Activated CD8-positive, alpha-beta T cell treated with anti-CD3 and anti-CD28 coated beads for 36 hours (primary cell): ENCODE measurements around the gene SPAG16. TPM values are rescaled to one million over a fixed set of nuclear protein-coding genes. Genes with fewer than 3 reads are reported as not detected.

Experiments used
- ATAC-seq: fragments of 200-7000 bp; cut with Tn5 transposase; one replicate; pipeline ENCODE4 v1.10.0; 2021; ENCODE audit warnings: mild to moderate bottlenecking, moderate library complexity
- CTCF ChIA-PET: fragments of 350-600 bp; sonication (Branson Sonifier 250); formaldehyde crosslinking; loops from one replicate; lab custom pipeline; 2021; ENCODE audit warnings: antibody characterized with exemption; lab: Charles Lee
- POLR2A ChIA-PET: fragments of 350-600 bp; sonication (Branson Sonifier 250); formaldehyde crosslinking; loops from one replicate; lab custom pipeline; 2021; ENCODE audit warnings: antibody characterized with exemption; lab: Charles Lee
- DNase-seq: peaks from one replicate; pipeline ENCODE4 v3.0.0-alpha.2; 2020
- H3K27ac Mint-ChIP-seq: one replicate; pipeline ENCODE4 v1.8.0; 2021; ENCODE audit warnings: mild to moderate bottlenecking, mixed read lengths
- H3K27me3 Mint-ChIP-seq: one replicate; pipeline ENCODE4 v1.8.0; 2021; ENCODE audit warnings: mixed read lengths
- H3K36me3 Mint-ChIP-seq: one replicate; pipeline ENCODE4 v1.8.0; 2021; ENCODE audit warnings: low read depth, mixed read lengths
- H3K4me1 Mint-ChIP-seq: one replicate; pipeline ENCODE4 v1.8.0; 2021; ENCODE audit warnings: low read depth, mixed read lengths
- H3K4me3 Mint-ChIP-seq: one replicate; pipeline ENCODE4 v1.8.0; 2021; ENCODE audit warnings: mild to moderate bottlenecking, moderate library complexity, mixed read lengths
- H3K9me3 Mint-ChIP-seq: one replicate; pipeline ENCODE4 v1.8.0; 2021; ENCODE audit warnings: mixed read lengths
- CTCF ChIP-seq: fragments of 200-600 bp; IDR thresholded peaks from one replicate; pipeline ENCODE4 v1.8.0; 2022; ENCODE audit warnings: antibody characterized with exemption, mild to moderate bottlenecking
- intact Hi-C: fragments of 100-400 bp; cut with micrococcal nuclease; formaldehyde crosslinking; loops from one replicate; pipeline ENCODE4 v1.10.0; 2022
- total RNA-seq, 2 experiments: library from RNA; stranded (reverse); gene quantifications; one replicate each; pipeline ENCODE4 v1.2.3, GENCODE V29; 2021

SPAG16 gene
- total RNA-seq, 2 experiments from 2014 or later = 9.4 to 11.7 TPM

- H3K4me1 Mint-ChIP-seq = no peaks in the 10 kb centered on the region
- H3K27me3 Mint-ChIP-seq = no peaks in the 10 kb centered on the region
- TF ChIP-seq CTCF = no peak
- no peak overlapping the region for H3K27ac Mint-ChIP-seq
- no peaks in the 10 kb centered on the region for H3K36me3 Mint-ChIP-seq
- intact Hi-C loops = no loop called here
- no peaks in the 10 kb centered on the region for H3K9me3 Mint-ChIP-seq
- CTCF ChIA-PET = no interaction called here
- POLR2A ChIA-PET = interaction anchor here (0.6 kb wide), 1 partner anchor 688 kb away, joined by 3 read pairs; no protein-coding TSS in a partner anchor
- H3K4me3 Mint-ChIP-seq = no peak overlapping the region
- ATAC-seq = no peak
- DNase-seq = no peak
Measured at GRCh38 chr2:214376618-214377285, 1092.5 kb downstream of the SPAG16 start.

- intact Hi-C loops = no loop called here
Measured at GRCh38 chr2:214377286-214377624, 1093.0 kb downstream of the SPAG16 start.

GRCh38 chr2:214378455-214379103, 1094.3 kb downstream of the SPAG16 start:
- H3K27ac Mint-ChIP-seq = no peak overlapping the region
- intact Hi-C loops = no loop called here
- no peak for DNase-seq
- H3K4me3 Mint-ChIP-seq = no peak overlapping the region
- ChIA-PET POLR2A (no interaction called here), CTCF (no interaction called here)
- H3K36me3 Mint-ChIP-seq = no peaks in the 10 kb centered on the region
- no peaks in the 10 kb centered on the region for H3K9me3 Mint-ChIP-seq
- H3K27me3 Mint-ChIP-seq = no peaks in the 10 kb centered on the region
- H3K4me1 Mint-ChIP-seq = no peaks in the 10 kb centered on the region
- ATAC-seq = no peak
- no peak for TF ChIP-seq CTCF

More at GRCh38 chr2:214377286-214377624, 1093.0 kb downstream of the SPAG16 start:
- ChIA-PET CTCF (no interaction called here), POLR2A (no interaction called here)
- DNase-seq (no peak), ATAC-seq (no peak)
- H3K27ac Mint-ChIP-seq = no peak overlapping the region
- no peaks in the 10 kb centered on the region for H3K36me3 Mint-ChIP-seq
- H3K9me3 Mint-ChIP-seq = no peaks in the 10 kb centered on the region
- no peaks in the 10 kb centered on the region for H3K27me3 Mint-ChIP-seq
- no peaks in the 10 kb centered on the region for H3K4me1 Mint-ChIP-seq
- TF ChIP-seq CTCF = no peak
- no peak overlapping the region for H3K4me3 Mint-ChIP-seq

- CTCF ChIA-PET = no interaction called here
- intact Hi-C loops = no loop called here
Measured at GRCh38 chr2:214379227-214379626, 1095.0 kb downstream of the SPAG16 start.

More at GRCh38 chr2:214379227-214379626, 1095.0 kb downstream of the SPAG16 start:
- no peak overlapping the region for H3K27ac Mint-ChIP-seq
- DNase-seq (no peak), ATAC-seq (no peak)
- no peak overlapping the region for H3K4me3 Mint-ChIP-seq
- H3K4me1 Mint-ChIP-seq = no peaks in the 10 kb centered on the region
- no peaks in the 10 kb centered on the region for H3K27me3 Mint-ChIP-seq
- H3K9me3 Mint-ChIP-seq = no peaks in the 10 kb centered on the region
- TF ChIP-seq CTCF = no peak
- POLR2A ChIA-PET = no interaction called here
- no peaks in the 10 kb centered on the region for H3K36me3 Mint-ChIP-seq
